H9 (cell line): ENCODE results near the gene HMX1. TPM values are rescaled to one million over a fixed set of nuclear protein-coding genes. Genes with fewer than 3 reads are reported as not detected.

Experiments used
- DNase-seq: peaks from one replicate; pipeline ENCODE4 v3.0.0-alpha.2; 2017
- H2AFZ ChIP-seq: one replicate; pipeline ENCODE4 v1.6.1; 2013; ENCODE audit warnings: mild to moderate bottlenecking, low read length, control low read depth, moderate library complexity
- H2AK5ac ChIP-seq: 2 replicates; pipeline ENCODE4 v1.6.1; 2013; ENCODE audit warnings: low read length, control low read depth, mixed read lengths; ENCODE audit not compliant: insufficient read length
- H2BK120ac ChIP-seq: one replicate; pipeline ENCODE4 v1.6.1; 2013; ENCODE audit warnings: low read depth, mild to moderate bottlenecking, low read length, control low read depth, inconsistent platforms; ENCODE audit not compliant: poor library complexity, severe bottlenecking
- H2BK12ac ChIP-seq: 2 replicates; pipeline ENCODE4 v1.6.1; 2013; ENCODE audit warnings: low read length, control low read depth, mixed read lengths, low read depth; ENCODE audit not compliant: insufficient read length
- H2BK15ac ChIP-seq: 2 replicates; pipeline ENCODE4 v1.6.1; 2013; ENCODE audit warnings: low read depth, low read length, control low read depth
- H2BK20ac ChIP-seq: one replicate; pipeline ENCODE4 v1.6.1; 2013; ENCODE audit warnings: low read depth, mild to moderate bottlenecking, low read length, control low read depth, inconsistent platforms; ENCODE audit not compliant: poor library complexity, severe bottlenecking
- H2BK5ac ChIP-seq: 2 replicates; pipeline ENCODE4 v1.6.1; 2013; ENCODE audit warnings: low read length, control low read depth, mixed read lengths; ENCODE audit not compliant: insufficient read length
- H3K14ac ChIP-seq: 2 replicates; pipeline ENCODE4 v1.6.1; 2013; ENCODE audit warnings: low read length, control low read depth; ENCODE audit not compliant: insufficient read depth
- H3K18ac ChIP-seq: 2 replicates; pipeline ENCODE4 v1.6.1; 2013; ENCODE audit warnings: low read depth, mild to moderate bottlenecking, mixed read lengths, low read length, control low read depth; ENCODE audit not compliant: insufficient read length
- H3K23ac ChIP-seq: 2 replicates; pipeline ENCODE4 v1.6.1; 2013; ENCODE audit warnings: low read length, control low read depth, mixed read lengths, low read depth; ENCODE audit not compliant: insufficient read length
- H3K23me2 ChIP-seq: 2 replicates; pipeline ENCODE4 v1.6.1; 2013; ENCODE audit warnings: low read depth, mild to moderate bottlenecking, mixed read lengths, low read length, control low read depth; ENCODE audit not compliant: insufficient read length, poor library complexity, severe bottlenecking
- H3K27ac ChIP-seq: 2 replicates; pipeline ENCODE4 v1.5.1; 2013; ENCODE audit warnings: low read length, control low read depth, mixed read lengths, low read depth; ENCODE audit not compliant: insufficient read length
- H3K27me3 ChIP-seq: 2 replicates; pipeline ENCODE4 v1.6.1; 2013; ENCODE audit warnings: low read length, control low read depth, inconsistent platforms; ENCODE audit not compliant: insufficient read depth
- H3K4ac ChIP-seq: 2 replicates; pipeline ENCODE4 v1.6.1; 2013; ENCODE audit warnings: low read depth, mild to moderate bottlenecking, control low read depth, inconsistent platforms, low read length, moderate library complexity
- H3K4me1 ChIP-seq: 2 replicates; pipeline ENCODE4 v1.6.1; 2013; ENCODE audit warnings: low read length, control low read depth, inconsistent platforms; ENCODE audit not compliant: insufficient read depth
- H3K4me2 ChIP-seq: 2 replicates; pipeline ENCODE4 v1.6.1; 2013; ENCODE audit warnings: low read length, control low read depth, mixed read lengths; ENCODE audit not compliant: insufficient read length, insufficient read depth
- H3K56ac ChIP-seq: 2 replicates; pipeline ENCODE4 v1.6.1; 2013; ENCODE audit warnings: low read depth, mild to moderate bottlenecking, mixed read lengths, low read length, control low read depth; ENCODE audit not compliant: insufficient read length
- H3K79me1 ChIP-seq: 2 replicates; pipeline ENCODE4 v1.6.1; 2013; ENCODE audit warnings: low read depth, mild to moderate bottlenecking, moderate library complexity, low read length, control low read depth, inconsistent platforms; ENCODE audit not compliant: insufficient read depth, poor library complexity, severe bottlenecking
- H3K79me2 ChIP-seq: 2 replicates; pipeline ENCODE4 v1.6.1; 2013; ENCODE audit warnings: low read length, control low read depth, inconsistent platforms; ENCODE audit not compliant: insufficient read depth
- H3K9ac ChIP-seq: 2 replicates; pipeline ENCODE4 v1.6.1; 2013; ENCODE audit warnings: low read length, control low read depth, mixed read lengths; ENCODE audit not compliant: insufficient read length; ENCODE audit errors: extremely low read depth
- H3K9me3 ChIP-seq: one replicate; pipeline ENCODE4 v1.6.1; 2013; ENCODE audit warnings: low read depth, low read length, inconsistent platforms; ENCODE audit not compliant: control insufficient read depth
- H3T11ph ChIP-seq: one replicate; pipeline ENCODE4 v1.6.1; 2013; ENCODE audit warnings: mild to moderate bottlenecking, low read length, control low read depth, inconsistent platforms
- H4K20me1 ChIP-seq: one replicate; pipeline ENCODE4 v1.6.1; 2013; ENCODE audit not compliant: control insufficient read depth, insufficient read length, insufficient read depth
- H4K5ac ChIP-seq: 2 replicates; pipeline ENCODE4 v1.6.1; 2013; ENCODE audit warnings: low read depth, mild to moderate bottlenecking, mixed read lengths, low read length, control low read depth; ENCODE audit not compliant: insufficient read length
- H4K8ac ChIP-seq: replicated peaks from 2 replicates; pipeline ENCODE4 v1.6.1; 2013; ENCODE audit warnings: low read length, control low read depth, mixed read lengths, low read depth; ENCODE audit not compliant: insufficient read length
- H4K91ac ChIP-seq: 2 replicates; pipeline ENCODE4 v1.6.1; 2013; ENCODE audit warnings: low read depth, mild to moderate bottlenecking, moderate library complexity, mixed read lengths, low read length, control low read depth; ENCODE audit not compliant: insufficient read length
- H3K27ac Mint-ChIP-seq, 3 experiments: 2 replicates in 2 of 3; 3 replicates in 1 of 3; pipeline ENCODE4 v1.8.0; 2020 to 2021; ENCODE audit warnings: mixed read lengths in 3 of 3, mild to moderate bottlenecking in 1 of 3, moderate library complexity in 1 of 3
- H3K27me3 Mint-ChIP-seq: 2 replicates; pipeline ENCODE4 v1.8.0; 2021; ENCODE audit warnings: low read depth, mild to moderate bottlenecking, moderate library complexity, mixed read lengths
- H3K36me3 Mint-ChIP-seq, 3 experiments: 2 replicates in 2 of 3; 3 replicates in 1 of 3; pipeline ENCODE4 v1.8.0; 2020 to 2021; ENCODE audit warnings: low read depth in 3 of 3, mixed read lengths in 3 of 3; ENCODE audit not compliant: insufficient read depth in 1 of 3
- H3K4me1 Mint-ChIP-seq, 2 experiments: 2 replicates each; pipeline ENCODE4 v1.8.0; 2020; ENCODE audit warnings: mixed read lengths in 2 of 2
- H3K4me3 Mint-ChIP-seq, 2 experiments: 2 replicates in 1 of 2; 3 replicates in 1 of 2; pipeline ENCODE4 v1.8.0; 2020 to 2021; ENCODE audit warnings: mild to moderate bottlenecking in 2 of 2, mixed read lengths in 2 of 2, moderate library complexity in 1 of 2
- H3K9me3 Mint-ChIP-seq, 2 experiments: 2 replicates in 1 of 2; 3 replicates in 1 of 2; pipeline ENCODE4 v1.8.0; 2020; ENCODE audit warnings: mild to moderate bottlenecking in 2 of 2, mixed read lengths in 2 of 2, moderate library complexity in 1 of 2
- WGBS: extraction: QIAGEN DNeasy Blood & Tissue Kit; methylation state at CpG from one replicate; pipeline ENCODE4 v1.1.7; 2013; ENCODE audit warnings: missing lambda C conversion rate, low lambda C conversion rate, mixed read lengths; ENCODE audit not compliant: insufficient read length; ENCODE audit errors: extremely low coverage; 5-methylcytosine and 5-hydroxymethylcytosine counted together
- total RNA-seq: library from RNA; stranded (reverse); gene quantifications from 2 replicates; pipeline ENCODE4 v1.2.1, GENCODE V29; 2021
- TF ChIP-seq, protein P1 (sequence below): fragments of 200-600 bp; sonication (generic); conservative IDR thresholded peaks from 3 replicates; pipeline ENCODE4 v1.8.0; 2021; ENCODE audit warnings: antibody characterized with exemption, mild to moderate bottlenecking

The HMX1 gene
- total RNA-seq, 1 experiment from 2014 or later = 0.26 TPM

DNA sequence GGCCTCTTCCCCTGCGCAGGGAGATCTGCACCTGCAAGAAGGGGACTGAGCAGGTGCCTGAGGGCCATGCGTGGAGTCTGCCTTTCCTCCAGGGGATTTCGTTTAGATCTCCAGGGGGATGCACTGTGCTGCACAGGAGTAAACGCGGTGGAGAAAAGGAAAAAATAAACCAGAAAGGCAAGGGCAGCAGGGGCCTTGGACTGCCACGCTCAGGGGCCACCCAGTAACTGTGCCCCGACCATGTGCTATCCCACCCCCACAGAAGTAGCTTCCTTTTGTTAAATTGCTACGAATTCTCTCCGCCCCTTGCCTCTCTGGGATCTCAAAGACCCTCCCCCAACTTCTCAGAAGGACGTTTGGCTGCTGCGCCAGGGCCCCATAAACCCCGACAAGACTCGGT is 17.2 kb upstream of the HMX1 start:
- Mint-ChIP-seq H3K4me3 (no peak overlapping the region), H3K27me3 (peaks cover 98% of the 10 kb centered on the region)
- H2AFZ ChIP-seq = no peak overlapping the region

More for the DNA sequence above, 17.2 kb upstream of the HMX1 start:
- H3K4me1 ChIP-seq = no peaks in the 10 kb centered on the region
- Mint-ChIP-seq H3K36me3 (peaks cover 0 to 3% (median 0%) of the 10 kb centered on the region in 3 experiments; a peak in 1 of 7 replicates), H3K9me3 (peaks cover 5 to 11% of the 10 kb centered on the region in 2 experiments; a peak in 3 of 5 replicates), H3K4me1 (peaks cover 3 to 26% of the 10 kb centered on the region in 2 experiments; a peak in 3 of 4 replicates), H3K27ac (no peak overlapping the region)
- no peaks in the 10 kb centered on the region for H3K79me2 ChIP-seq
- H2BK20ac ChIP-seq = no peak overlapping the region
- H3K4ac ChIP-seq = no peak overlapping the region
- H3K9me3 ChIP-seq = no peaks in the 10 kb centered on the region
- no peak overlapping the region for H2BK12ac ChIP-seq
- H4K5ac ChIP-seq = no peak overlapping the region
- H3K14ac ChIP-seq = no peak overlapping the region
- no peak overlapping the region for H3K27ac ChIP-seq
- no peak overlapping the region for H3K23ac ChIP-seq
- H4K91ac ChIP-seq = no peak overlapping the region
- no CpG with 5 or more reads among the region's 13 CpGs for WGBS
- no peak for DNase-seq
- no peaks in the 10 kb centered on the region for H3K79me1 ChIP-seq
- no peak overlapping the region for H3K56ac ChIP-seq
- H2BK15ac ChIP-seq = no peak overlapping the region
- TF ChIP-seq, protein P1, sequence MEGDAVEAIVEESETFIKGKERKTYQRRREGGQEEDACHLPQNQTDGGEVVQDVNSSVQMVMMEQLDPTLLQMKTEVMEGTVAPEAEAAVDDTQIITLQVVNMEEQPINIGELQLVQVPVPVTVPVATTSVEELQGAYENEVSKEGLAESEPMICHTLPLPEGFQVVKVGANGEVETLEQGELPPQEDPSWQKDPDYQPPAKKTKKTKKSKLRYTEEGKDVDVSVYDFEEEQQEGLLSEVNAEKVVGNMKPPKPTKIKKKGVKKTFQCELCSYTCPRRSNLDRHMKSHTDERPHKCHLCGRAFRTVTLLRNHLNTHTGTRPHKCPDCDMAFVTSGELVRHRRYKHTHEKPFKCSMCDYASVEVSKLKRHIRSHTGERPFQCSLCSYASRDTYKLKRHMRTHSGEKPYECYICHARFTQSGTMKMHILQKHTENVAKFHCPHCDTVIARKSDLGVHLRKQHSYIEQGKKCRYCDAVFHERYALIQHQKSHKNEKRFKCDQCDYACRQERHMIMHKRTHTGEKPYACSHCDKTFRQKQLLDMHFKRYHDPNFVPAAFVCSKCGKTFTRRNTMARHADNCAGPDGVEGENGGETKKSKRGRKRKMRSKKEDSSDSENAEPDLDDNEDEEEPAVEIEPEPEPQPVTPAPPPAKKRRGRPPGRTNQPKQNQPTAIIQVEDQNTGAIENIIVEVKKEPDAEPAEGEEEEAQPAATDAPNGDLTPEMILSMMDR = no peak
- peaks cover 74% of the 10 kb centered on the region for H3K27me3 ChIP-seq
- no peak overlapping the region for H3K4me2 ChIP-seq
- no peak overlapping the region for H3K18ac ChIP-seq
- H4K20me1 ChIP-seq = no peaks in the 10 kb centered on the region
- H2AK5ac ChIP-seq = no peak overlapping the region
- H2BK120ac ChIP-seq = no peak overlapping the region
- H4K8ac ChIP-seq = no peak overlapping the region
- no peak overlapping the region for H2BK5ac ChIP-seq
- no peak overlapping the region for H3K9ac ChIP-seq
- H3T11ph ChIP-seq = no peak overlapping the region
- H3K23me2 ChIP-seq = peaks cover 6% of the 10 kb centered on the region
